ENCODE data around the gene HLA-DPA1.

DNA sequence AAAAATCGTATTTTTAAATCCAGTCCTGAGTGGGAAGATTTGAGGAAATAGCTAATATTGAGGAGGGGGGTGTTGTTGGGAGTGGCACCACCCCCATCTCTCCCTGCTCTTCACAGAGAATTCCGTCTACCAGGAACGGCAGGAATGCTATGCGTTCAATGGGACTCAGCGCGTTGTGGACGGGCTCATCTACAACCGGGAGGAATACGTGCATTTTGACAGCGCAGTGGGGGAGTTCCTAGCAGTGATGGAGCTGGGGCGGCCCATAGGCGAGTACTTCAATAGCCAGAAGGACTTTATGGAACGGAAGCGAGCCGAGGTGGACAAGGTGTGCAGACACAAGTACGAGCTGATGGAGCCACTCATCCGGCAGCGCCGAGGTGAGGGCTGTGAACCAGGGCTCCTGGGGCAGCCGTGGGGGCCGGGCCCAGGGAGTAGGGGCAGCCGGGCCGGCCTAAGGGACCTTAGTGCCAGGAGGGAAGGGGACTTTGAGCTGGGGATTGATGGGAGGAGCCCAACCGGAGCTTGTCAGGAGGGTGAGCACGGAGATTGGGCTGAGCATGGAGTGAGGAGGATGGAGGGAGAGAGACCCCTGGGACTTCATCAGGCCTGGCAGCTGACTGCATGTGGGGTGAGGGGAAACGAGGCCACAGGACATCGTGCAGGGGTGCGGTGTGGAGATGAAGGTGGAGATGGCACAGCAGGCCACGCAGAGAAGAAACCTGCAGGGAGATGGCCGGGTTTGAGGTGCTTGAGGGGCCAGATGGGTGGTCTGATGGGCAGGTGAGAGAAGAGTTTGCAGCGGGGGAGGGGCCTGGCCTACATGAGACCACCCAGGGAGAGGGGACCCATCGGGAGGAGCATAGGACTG is 43.6 kb upstream of the HLA-DPA1 start:
- TF ChIP-seq, protein P1, sequence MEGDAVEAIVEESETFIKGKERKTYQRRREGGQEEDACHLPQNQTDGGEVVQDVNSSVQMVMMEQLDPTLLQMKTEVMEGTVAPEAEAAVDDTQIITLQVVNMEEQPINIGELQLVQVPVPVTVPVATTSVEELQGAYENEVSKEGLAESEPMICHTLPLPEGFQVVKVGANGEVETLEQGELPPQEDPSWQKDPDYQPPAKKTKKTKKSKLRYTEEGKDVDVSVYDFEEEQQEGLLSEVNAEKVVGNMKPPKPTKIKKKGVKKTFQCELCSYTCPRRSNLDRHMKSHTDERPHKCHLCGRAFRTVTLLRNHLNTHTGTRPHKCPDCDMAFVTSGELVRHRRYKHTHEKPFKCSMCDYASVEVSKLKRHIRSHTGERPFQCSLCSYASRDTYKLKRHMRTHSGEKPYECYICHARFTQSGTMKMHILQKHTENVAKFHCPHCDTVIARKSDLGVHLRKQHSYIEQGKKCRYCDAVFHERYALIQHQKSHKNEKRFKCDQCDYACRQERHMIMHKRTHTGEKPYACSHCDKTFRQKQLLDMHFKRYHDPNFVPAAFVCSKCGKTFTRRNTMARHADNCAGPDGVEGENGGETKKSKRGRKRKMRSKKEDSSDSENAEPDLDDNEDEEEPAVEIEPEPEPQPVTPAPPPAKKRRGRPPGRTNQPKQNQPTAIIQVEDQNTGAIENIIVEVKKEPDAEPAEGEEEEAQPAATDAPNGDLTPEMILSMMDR (conservative IDR thresholded peaks at IDR 0.05 in 1 of 2, IDR thresholded peaks at IDR 0.05 in 1 of 2; ENCODE audit: extremely low read depth in 1 of 2, insufficient read depth in 1 of 2, low read depth in 1 of 2, low read length in 2 of 2), result no peak
- TF ChIP-seq EZH2 (IDR thresholded peaks at IDR 0.05; ENCODE audit: borderline replicate concordance, low read length), result no peak

All from mammary epithelial cell (primary cell).